NCI-H2227 (cell line): Measurements from ENCODE around the gene SH2D4B.

Source experiments
- DNase-seq: peaks from one replicate; lab custom pipeline; 2025; ENCODE audit not compliant: unreplicated experiment; lab: John Stamatoyannopoulos, UW

The SH2D4B gene

GRCh38 chr10:80503584-80504157 is 34.0 kb upstream of the SH2D4B start:
- DNase-seq: no peak

GRCh38 chr10:80504158-80504811 is 33.4 kb upstream of the SH2D4B start:
- DNase-seq: no peak

GRCh38 chr10:80504897-80505465 is 32.7 kb upstream of the SH2D4B start:
- no peak for DNase-seq

- no peak for DNase-seq
These were observed 31.5 kb upstream of the SH2D4B start for GRCh38 chr10:80506189-80506575.

GRCh38 chr10:80506836-80507487 is 30.7 kb upstream of the SH2D4B start:
- DNase-seq: no peak

GRCh38 chr10:80509108-80509402 is 28.6 kb upstream of the SH2D4B start:
- no peak for DNase-seq

GRCh38 chr10:80509403-80510161 is 28.1 kb upstream of the SH2D4B start:
- DNase-seq: no peak

GRCh38 chr10:80512031-80512526 is 25.6 kb upstream of the SH2D4B start:
- no peak for DNase-seq

- DNase-seq: no peak
These were observed 24.6 kb upstream of the SH2D4B start for GRCh38 chr10:80513106-80513505.

GRCh38 chr10:80515511-80515910 is 22.2 kb upstream of the SH2D4B start:
- DNase-seq: no peak

- no peak for DNase-seq
These were observed 21.8 kb upstream of the SH2D4B start for GRCh38 chr10:80515941-80516340.

- no peak for DNase-seq
These were observed 21.1 kb upstream of the SH2D4B start for GRCh38 chr10:80516506-80517075.

- no peak for DNase-seq
These were observed 20.1 kb upstream of the SH2D4B start for GRCh38 chr10:80517416-80518142.

- no peak for DNase-seq
These were observed 19.4 kb upstream of the SH2D4B start for GRCh38 chr10:80518143-80518806.

- no peak for DNase-seq
These were observed 18.8 kb upstream of the SH2D4B start for GRCh38 chr10:80518807-80519360.

GRCh38 chr10:80519936-80520650 is 17.6 kb upstream of the SH2D4B start:
- no peak for DNase-seq

- no peak for DNase-seq
These were observed 16.8 kb upstream of the SH2D4B start for GRCh38 chr10:80520661-80521470.

- no peak for DNase-seq
These were observed 14.8 kb upstream of the SH2D4B start for GRCh38 chr10:80522756-80523363.
